DND-41 (cell line): Measurements from ENCODE around the gene KAZN.

ENCODE experiments used
- CTCF ChIP-seq: IDR thresholded peaks from 2 replicates; pipeline ENCODE4 v1.5.1; 2012; ENCODE audit warnings: borderline replicate concordance, low read length, moderate library complexity, mild to moderate bottlenecking; ENCODE audit not compliant: poor library complexity, severe bottlenecking; ENCODE audit errors: extremely low read depth
- EZH2 ChIP-seq: IDR thresholded peaks from 3 replicates; pipeline ENCODE4 v1.6.1; 2012; ENCODE audit warnings: borderline replicate concordance, low read depth, mild to moderate bottlenecking, moderate library complexity, low read length, inconsistent platforms; ENCODE audit not compliant: severe bottlenecking

GRCh38 chr1:14715802-14716201, 117.3 kb downstream of the KAZN start:
- TF ChIP-seq CTCF, result no peak
- TF ChIP-seq EZH2, result no peak
